Measurements from ENCODE around the gene BRINP3. TPM values are rescaled to one million over a fixed set of nuclear protein-coding genes. Genes with fewer than 3 reads are reported as not detected.

BRINP3 gene
- total RNA-seq, 4 donors from 2014 or later = 0.20 TPM; not detected in 3

GRCh38 chr1:190327271-190327670, 150.4 kb downstream of the BRINP3 start:
- ATAC-seq (no peak), DNase-seq (no peak)
- Histone ChIP-seq H3K27me3 (no peaks in the 10 kb centered on the region), H3K4me3 (no peak overlapping the region), H3K27ac (no peak overlapping the region), H3K36me3 (no peaks in the 10 kb centered on the region), H3K4me1 (no peaks in the 10 kb centered on the region), H3K9me3 (no peaks in the 10 kb centered on the region)
- in situ Hi-C loops (cut with MboI; ENCODE audit: low sequenced_read_pairs in 4 of 4) = no loop called here
- intact Hi-C loops (cut with DNase I; ENCODE audit: low total_unique reads) = no loop called here
- no peak for TF ChIP-seq CTCF (IDR thresholded peaks at IDR 0.05 in 4 of 5, conservative IDR thresholded peaks at IDR 0.05 in 1 of 5)
- no peak for TF ChIP-seq POLR2A (IDR thresholded peaks at IDR 0.05)

- Histone ChIP-seq H3K27ac (no peak overlapping the region), H3K4me3 (no peak overlapping the region), H3K36me3 (no peaks in the 10 kb centered on the region), H3K9me3 (no peaks in the 10 kb centered on the region), H3K4me1 (no peaks in the 10 kb centered on the region), H3K27me3 (no peaks in the 10 kb centered on the region)
- ATAC-seq (no peak), DNase-seq (no peak)
- intact Hi-C loops (cut with DNase I; ENCODE audit: low total_unique reads) (no loop called here), in situ Hi-C loops (cut with MboI; ENCODE audit: low sequenced_read_pairs in 4 of 4) (no loop called here)
- no peak for TF ChIP-seq POLR2A (IDR thresholded peaks at IDR 0.05)
- TF ChIP-seq CTCF (IDR thresholded peaks at IDR 0.05 in 4 of 5, conservative IDR thresholded peaks at IDR 0.05 in 1 of 5) = no peak
Observed at GRCh38 chr1:190323530-190323929, 154.1 kb downstream of the BRINP3 start.

GRCh38 chr1:190322274-190322673, 155.4 kb downstream of the BRINP3 start:
- Histone ChIP-seq H3K4me1 (no peaks in the 10 kb centered on the region), H3K27ac (no peak overlapping the region), H3K9me3 (no peaks in the 10 kb centered on the region), H3K27me3 (no peaks in the 10 kb centered on the region), H3K36me3 (no peaks in the 10 kb centered on the region), H3K4me3 (no peak overlapping the region)
- no peak for TF ChIP-seq POLR2A (IDR thresholded peaks at IDR 0.05)
- no peak for TF ChIP-seq CTCF (IDR thresholded peaks at IDR 0.05 in 4 of 5, conservative IDR thresholded peaks at IDR 0.05 in 1 of 5)
- intact Hi-C loops (cut with DNase I; ENCODE audit: low total_unique reads) = no loop called here
- DNase-seq (no peak), ATAC-seq (no peak)
- in situ Hi-C loops (cut with MboI; ENCODE audit: low sequenced_read_pairs in 4 of 4) = no loop called here

- DNase-seq (no peak), ATAC-seq (no peak)
- H3K27me3 ChIP-seq = no peaks in the 10 kb centered on the region
- H3K4me1 ChIP-seq = no peaks in the 10 kb centered on the region
- no peak overlapping the region for H3K27ac ChIP-seq
- H3K9me3 ChIP-seq = no peaks in the 10 kb centered on the region
- TF ChIP-seq CTCF (IDR thresholded peaks at IDR 0.05 in 4 of 5, conservative IDR thresholded peaks at IDR 0.05 in 1 of 5) (no peak), POLR2A (IDR thresholded peaks at IDR 0.05) (no peak)
- H3K4me3 ChIP-seq = no peak overlapping the region
- no peaks in the 10 kb centered on the region for H3K36me3 ChIP-seq
- intact Hi-C loops (cut with DNase I; ENCODE audit: low total_unique reads) (no loop called here), in situ Hi-C loops (cut with MboI; ENCODE audit: low sequenced_read_pairs in 4 of 4) (no loop called here)
Observed at GRCh38 chr1:190320952-190321351, 156.7 kb downstream of the BRINP3 start.

- Histone ChIP-seq H3K27ac (no peak overlapping the region), H3K4me1 (no peaks in the 10 kb centered on the region), H3K27me3 (no peaks in the 10 kb centered on the region), H3K36me3 (no peaks in the 10 kb centered on the region), H3K4me3 (no peak overlapping the region), H3K9me3 (no peaks in the 10 kb centered on the region)
- DNase-seq (no peak), ATAC-seq (no peak)
- intact Hi-C loops (cut with DNase I; ENCODE audit: low total_unique reads) = no loop called here
- in situ Hi-C loops (cut with MboI; ENCODE audit: low sequenced_read_pairs in 4 of 4) = no loop called here
- TF ChIP-seq POLR2A (IDR thresholded peaks at IDR 0.05) = no peak
Observed at GRCh38 chr1:190312763-190313162, 164.9 kb downstream of the BRINP3 start.

All from gastrocnemius medialis (tissue), 4 donors.